GM23338 (cell line): ENCODE data around the gene CHSY1. TPM values are rescaled to one million over a fixed set of nuclear protein-coding genes. Genes with fewer than 3 reads are reported as not detected.
A peak's percentile ranks its signal among the peaks of the same experiment; 100 is the strongest.

Experiments used
- ATAC-seq: fragments of 200-7000 bp; cut with Tn5 transposase; 3 replicates; pipeline ENCODE4 v1.9.1; 2020
- DNase-seq: peaks from one replicate; pipeline ENCODE4 v3.0.0-alpha.2; 2015; ENCODE audit warnings: low spot score
- H2AFZ ChIP-seq: fragments of 200-600 bp; sonication (generic); 2 replicates; pipeline ENCODE4 v1.8.0; 2016; ENCODE audit warnings: antibody characterized with exemption, mild to moderate bottlenecking, moderate library complexity
- H3F3A ChIP-seq: fragments of 200-600 bp; sonication (generic); replicated peaks from 2 replicates; pipeline ENCODE4 v1.8.0; 2017; ENCODE audit warnings: antibody characterized with exemption, mixed run types, low read depth
- H3K27ac ChIP-seq: fragments of 200-600 bp; sonication (generic); 2 replicates; pipeline ENCODE4 v1.6.1; 2016; ENCODE audit warnings: low read depth
- H3K27me3 ChIP-seq: fragments of 200-600 bp; sonication (generic); 2 replicates; pipeline ENCODE4 v1.8.0; 2016; ENCODE audit warnings: mild to moderate bottlenecking, mixed run types, moderate library complexity; ENCODE audit not compliant: insufficient read depth
- H3K36me3 ChIP-seq: fragments of 200-600 bp; sonication (generic); 2 replicates; pipeline ENCODE4 v1.8.0; 2016; ENCODE audit warnings: mild to moderate bottlenecking; ENCODE audit not compliant: insufficient read depth
- H3K4me1 ChIP-seq: fragments of 200-600 bp; sonication (generic); 2 replicates; pipeline ENCODE4 v1.8.0; 2016; ENCODE audit warnings: mild to moderate bottlenecking, moderate library complexity; ENCODE audit not compliant: insufficient read depth
- H3K4me2 ChIP-seq: fragments of 200-600 bp; sonication (generic); 2 replicates; pipeline ENCODE4 v1.7.1; 2017; ENCODE audit warnings: mixed run types
- H3K4me3 ChIP-seq: fragments of 200-600 bp; sonication (generic); 2 replicates; pipeline ENCODE4 v1.6.1; 2016; ENCODE audit warnings: mixed run types
- H3K79me2 ChIP-seq: fragments of 200-600 bp; sonication (generic); replicated peaks from 2 replicates; pipeline ENCODE4 v1.8.0; 2017; ENCODE audit warnings: mild to moderate bottlenecking; ENCODE audit not compliant: insufficient read depth
- H3K9me2 ChIP-seq: fragments of 200-600 bp; sonication (generic); 2 replicates; pipeline ENCODE4 v1.8.0; 2017; ENCODE audit not compliant: insufficient read depth
- H4K20me1 ChIP-seq: fragments of 200-600 bp; sonication (generic); replicated peaks from 2 replicates; pipeline ENCODE4 v1.8.0; 2017; ENCODE audit warnings: mild to moderate bottlenecking; ENCODE audit not compliant: insufficient read depth
- H3K27ac Mint-ChIP-seq: 2 replicates; pipeline ENCODE4 v1.8.0; 2020; ENCODE audit warnings: inconsistent platforms, mild to moderate bottlenecking, moderate library complexity, mixed read lengths
- H3K27me3 Mint-ChIP-seq: 3 replicates; pipeline ENCODE4 v1.8.0; 2022; ENCODE audit warnings: low read depth, mild to moderate bottlenecking, moderate library complexity, mixed read lengths, inconsistent platforms; ENCODE audit not compliant: insufficient read depth, poor library complexity
- H3K36me3 Mint-ChIP-seq: 3 replicates; pipeline ENCODE4 v1.8.0; 2021; ENCODE audit warnings: low read depth, mild to moderate bottlenecking, inconsistent platforms, moderate library complexity, mixed read lengths
- H3K4me1 Mint-ChIP-seq: 3 replicates; pipeline ENCODE4 v1.8.0; 2020; ENCODE audit warnings: mild to moderate bottlenecking, inconsistent platforms, mixed read lengths
- H3K4me3 Mint-ChIP-seq: 3 replicates; pipeline ENCODE4 v1.8.0; 2021; ENCODE audit warnings: moderate library complexity, mild to moderate bottlenecking, inconsistent platforms, mixed read lengths
- H3K9me3 Mint-ChIP-seq: 3 replicates; pipeline ENCODE4 v1.8.0; 2020; ENCODE audit warnings: moderate library complexity, mild to moderate bottlenecking, inconsistent platforms, mixed read lengths
- EZH2 ChIP-seq: fragments of 200-600 bp; sonication (generic); IDR thresholded peaks from one replicate; pipeline ENCODE4 v1.8.0; 2017; ENCODE audit warnings: antibody characterized with exemption, mild to moderate bottlenecking, low read depth; ENCODE audit not compliant: unreplicated experiment
- EZH2phosphoT487 ChIP-seq: fragments of 200-600 bp; sonication (generic); IDR thresholded peaks from one replicate; pipeline ENCODE4 v1.8.1; 2018; ENCODE audit warnings: antibody characterized with exemption; ENCODE audit not compliant: unreplicated experiment
- JUNB ChIP-seq: IDR thresholded peaks from one replicate; pipeline ENCODE4 v1.6.1; 2016; ENCODE audit warnings: antibody characterized with exemption; ENCODE audit not compliant: unreplicated experiment
- NANOG ChIP-seq: IDR thresholded peaks from 2 replicates; pipeline ENCODE4 v1.6.1; 2016; ENCODE audit warnings: antibody characterized with exemption, borderline replicate concordance
- POLR2AphosphoS5 ChIP-seq: IDR thresholded peaks from 2 replicates; pipeline ENCODE4 v1.6.1; 2016; ENCODE audit warnings: antibody characterized with exemption, low read depth
- ZNF114 ChIP-seq: fragments of 250-450 bp; sonication (Bioruptor Pico); IDR thresholded peaks from 2 replicates; pipeline ENCODE4 v1.5.0; 2020; ENCODE audit warnings: mild to moderate bottlenecking, moderate library complexity
- polyA plus RNA-seq: library from polyadenylated mRNA; unstranded; fragments of >200 nt; fragmentation: Nextera tagmentation; extraction: Ambion mirVana; gene quantifications from 2 replicates; pipeline ENCODE4 v1.2.1, GENCODE V29; 2016
- total RNA-seq: library from RNA; depleted of rRNA; stranded (reverse); fragments of >200 nt; shearing (Covaris generic); gene quantifications from 2 replicates; pipeline ENCODE4 v1.2.3, GENCODE V29; 2014
- TF ChIP-seq, protein P1 (sequence below), 2 experiments: fragments of 200-600 bp in 1 of 2; sonication (generic) in 1 of 2; conservative IDR thresholded peaks; 2 replicates each; pipeline versions ENCODE4 v1.5.1 to v1.6.1; 2016 to 2017; ENCODE audit warnings: antibody characterized with exemption in 2 of 2, low read depth in 2 of 2, mild to moderate bottlenecking in 2 of 2, moderate library complexity in 1 of 2
- TF ChIP-seq, protein P2 (sequence below): IDR thresholded peaks from 2 replicates; pipeline ENCODE4 v1.6.1; 2016; ENCODE audit warnings: antibody characterized with exemption

The CHSY1 gene
- total and polyA plus RNA-seq, 2 experiments from 2014 or later: 9.8 to 47.7 TPM

- Histone ChIP-seq H4K20me1 (peaks cover 11% of the 10 kb centered on the region), H3K36me3 (peaks cover 45% of the 10 kb centered on the region), H3K4me3 (peak overlapping the region; percentile 100), H2AFZ (peak overlapping the region; percentile 83), H3K9me2 (no peaks in the 10 kb centered on the region), H3K4me1 (peaks cover 8% of the 10 kb centered on the region), H3K27ac (no peak overlapping the region), H3K4me2 (peak overlapping the region; percentile 100), H3F3A (peaks cover 36% of the 10 kb centered on the region), H3K27me3 (no peaks in the 10 kb centered on the region), H3K79me2 (peaks cover 19% of the 10 kb centered on the region)
- peak; percentile 53 for DNase-seq
- H3K9me3 Mint-ChIP-seq: no peaks in the 10 kb centered on the region
- peak overlapping the region; percentile 63; the same call in 1 of the 2 replicates for H3K27ac Mint-ChIP-seq
- peak; percentile 39 for ATAC-seq
- peak overlapping the region; percentile 95 for H3K4me3 Mint-ChIP-seq
- peaks cover 52% of the 10 kb centered on the region for H3K36me3 Mint-ChIP-seq
- H3K4me1 Mint-ChIP-seq: peaks cover 7% of the 10 kb centered on the region; the same call in 2 of the 3 replicates
- H3K27me3 Mint-ChIP-seq: peaks cover 9% of the 10 kb centered on the region
- TF ChIP-seq EZH2: no peak
- TF ChIP-seq, protein P1, sequence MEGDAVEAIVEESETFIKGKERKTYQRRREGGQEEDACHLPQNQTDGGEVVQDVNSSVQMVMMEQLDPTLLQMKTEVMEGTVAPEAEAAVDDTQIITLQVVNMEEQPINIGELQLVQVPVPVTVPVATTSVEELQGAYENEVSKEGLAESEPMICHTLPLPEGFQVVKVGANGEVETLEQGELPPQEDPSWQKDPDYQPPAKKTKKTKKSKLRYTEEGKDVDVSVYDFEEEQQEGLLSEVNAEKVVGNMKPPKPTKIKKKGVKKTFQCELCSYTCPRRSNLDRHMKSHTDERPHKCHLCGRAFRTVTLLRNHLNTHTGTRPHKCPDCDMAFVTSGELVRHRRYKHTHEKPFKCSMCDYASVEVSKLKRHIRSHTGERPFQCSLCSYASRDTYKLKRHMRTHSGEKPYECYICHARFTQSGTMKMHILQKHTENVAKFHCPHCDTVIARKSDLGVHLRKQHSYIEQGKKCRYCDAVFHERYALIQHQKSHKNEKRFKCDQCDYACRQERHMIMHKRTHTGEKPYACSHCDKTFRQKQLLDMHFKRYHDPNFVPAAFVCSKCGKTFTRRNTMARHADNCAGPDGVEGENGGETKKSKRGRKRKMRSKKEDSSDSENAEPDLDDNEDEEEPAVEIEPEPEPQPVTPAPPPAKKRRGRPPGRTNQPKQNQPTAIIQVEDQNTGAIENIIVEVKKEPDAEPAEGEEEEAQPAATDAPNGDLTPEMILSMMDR (conservative IDR thresholded peaks at IDR 0.05; ENCODE audit: low read depth in 2 of 2): peak in 1 of 2 experiments; percentile 54; a peak in 2 of 4 replicates
Measured at GRCh38 chr15:101276501-101277037, 24.7 kb upstream of the CHSY1 start.

GRCh38 chr15:101275018-101275417 lies 23.2 kb upstream of the CHSY1 start:
- no peaks in the 10 kb centered on the region for H3K9me3 Mint-ChIP-seq
- Histone ChIP-seq H3K4me3 (no peak overlapping the region), H3K9me2 (no peaks in the 10 kb centered on the region), H3K36me3 (peaks cover 46% of the 10 kb centered on the region), H3F3A (peaks cover 46% of the 10 kb centered on the region), H3K27me3 (no peaks in the 10 kb centered on the region), H3K4me2 (no peak overlapping the region), H2AFZ (no peak overlapping the region), H3K79me2 (peaks cover 19% of the 10 kb centered on the region), H4K20me1 (peaks cover 7% of the 10 kb centered on the region), H3K4me1 (peaks cover 8% of the 10 kb centered on the region), H3K27ac (no peak overlapping the region)
- TF ChIP-seq NANOG: no peak
- TF ChIP-seq POLR2AphosphoS5: no peak
- TF ChIP-seq, protein P1 (conservative IDR thresholded peaks at IDR 0.05; ENCODE audit: low read depth in 2 of 2): no peak
- peaks cover 9% of the 10 kb centered on the region for H3K27me3 Mint-ChIP-seq
- peaks cover 51% of the 10 kb centered on the region for H3K36me3 Mint-ChIP-seq
- H3K4me1 Mint-ChIP-seq: peaks cover 7% of the 10 kb centered on the region; the same call in 2 of the 3 replicates
- ATAC-seq: no peak
- no peak overlapping the region for H3K27ac Mint-ChIP-seq
- no peak overlapping the region for H3K4me3 Mint-ChIP-seq
- no peak for DNase-seq

- Mint-ChIP-seq H3K4me3 (no peak overlapping the region), H3K27ac (no peak overlapping the region), H3K27me3 (peaks cover 9% of the 10 kb centered on the region), H3K36me3 (peaks cover 61% of the 10 kb centered on the region), H3K9me3 (no peaks in the 10 kb centered on the region), H3K4me1 (peaks cover 7% of the 10 kb centered on the region; the same call in 2 of the 3 replicates)
- H2AFZ ChIP-seq: no peak overlapping the region
- peaks cover 46% of the 10 kb centered on the region for H3K36me3 ChIP-seq
- no peak overlapping the region for H3K27ac ChIP-seq
- ATAC-seq (no peak), DNase-seq (no peak)
- no peaks in the 10 kb centered on the region for H3K27me3 ChIP-seq
- H4K20me1 ChIP-seq: peaks cover 4% of the 10 kb centered on the region
- H3K79me2 ChIP-seq: peaks cover 19% of the 10 kb centered on the region
- no peak overlapping the region for H3K4me3 ChIP-seq
- no peak overlapping the region for H3K4me2 ChIP-seq
- H3K4me1 ChIP-seq: peaks cover 8% of the 10 kb centered on the region
- peaks cover 41% of the 10 kb centered on the region for H3F3A ChIP-seq
- no peaks in the 10 kb centered on the region for H3K9me2 ChIP-seq
- no peak for TF ChIP-seq EZH2
- TF ChIP-seq NANOG: no peak
- TF ChIP-seq, protein P1 (conservative IDR thresholded peaks at IDR 0.05; ENCODE audit: low read depth in 2 of 2): no peak
- TF ChIP-seq, protein P2, sequence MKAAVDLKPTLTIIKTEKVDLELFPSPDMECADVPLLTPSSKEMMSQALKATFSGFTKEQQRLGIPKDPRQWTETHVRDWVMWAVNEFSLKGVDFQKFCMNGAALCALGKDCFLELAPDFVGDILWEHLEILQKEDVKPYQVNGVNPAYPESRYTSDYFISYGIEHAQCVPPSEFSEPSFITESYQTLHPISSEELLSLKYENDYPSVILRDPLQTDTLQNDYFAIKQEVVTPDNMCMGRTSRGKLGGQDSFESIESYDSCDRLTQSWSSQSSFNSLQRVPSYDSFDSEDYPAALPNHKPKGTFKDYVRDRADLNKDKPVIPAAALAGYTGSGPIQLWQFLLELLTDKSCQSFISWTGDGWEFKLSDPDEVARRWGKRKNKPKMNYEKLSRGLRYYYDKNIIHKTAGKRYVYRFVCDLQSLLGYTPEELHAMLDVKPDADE: no peak
- TF ChIP-seq ZNF114 (CRISPR knock-in tag): no peak
- TF ChIP-seq JUNB: no peak
- TF ChIP-seq EZH2phosphoT487: no peak
Measured at GRCh38 chr15:101273534-101273933, 21.7 kb upstream of the CHSY1 start.
